Endothelial cell of umbilical vein (primary cell): ENCODE data around the gene GNAZ. TPM values are rescaled to one million over a fixed set of nuclear protein-coding genes. Genes with fewer than 3 reads are reported as not detected.

ENCODE experiments used
- BruUV-seq: library from RNA; stranded (reverse); fragments of 400-500 nt; replicated peaks from 2 replicates; lab custom pipeline; 2021; lab: Mats Ljungman, UMichigan
- CTCF ChIA-PET: fragments of 300-600, 350-600 bp; sonication (Branson Sonifier 250); formaldehyde crosslinking; loops from one replicate; lab custom pipeline; 2021; ENCODE audit warnings: antibody characterized with exemption, inconsistent platforms; lab: Charles Lee
- POLR2A ChIA-PET: fragments of 300-600, 350-600 bp; sonication (Branson Sonifier 250); formaldehyde crosslinking; loops from one replicate; lab custom pipeline; 2021; ENCODE audit warnings: antibody characterized with exemption, inconsistent platforms; lab: Charles Lee
- DNase-seq: peaks from one replicate; pipeline ENCODE4 v3.0.0-alpha.2; 2011; ENCODE audit warnings: low read depth, low spot score
- FAIRE-seq: peaks from 2 replicates; lab custom pipeline; 2011; peaks lifted over from hg19 to GRCh38; lab: Jason Lieb, UNC
- H2AFZ ChIP-seq: 2 replicates; pipeline ENCODE4 v1.6.0; 2012; ENCODE audit warnings: low read depth, low read length, control low read depth, inconsistent platforms
- H3K27ac ChIP-seq: 2 replicates; pipeline ENCODE4 v1.5.1; 2011; ENCODE audit warnings: low read depth, mild to moderate bottlenecking, control low read depth, low read length, moderate library complexity; ENCODE audit not compliant: insufficient read depth
- H3K27me3 ChIP-seq, 2 experiments: 2 replicates each; pipeline versions ENCODE4 v1.6.0 to v1.6.1; 2011; ENCODE audit warnings: low read length in 2 of 2, mixed read lengths in 1 of 2; ENCODE audit not compliant: control insufficient read depth in 2 of 2, insufficient read depth in 2 of 2
- H3K36me3 ChIP-seq, 2 experiments: 2 replicates in 1 of 2; 3 replicates in 1 of 2; pipeline ENCODE4 v1.5.1; 2011; ENCODE audit warnings: low read length in 2 of 2, mild to moderate bottlenecking in 1 of 2, moderate library complexity in 1 of 2; ENCODE audit not compliant: control insufficient read depth in 2 of 2, insufficient read depth in 2 of 2; ENCODE audit errors: extremely low read depth in 1 of 2
- H3K4me1 ChIP-seq: 3 replicates; pipeline ENCODE4 v1.5.1; 2011; ENCODE audit warnings: mild to moderate bottlenecking, low read length; ENCODE audit not compliant: control insufficient read depth, insufficient read depth; ENCODE audit errors: extremely low read depth
- H3K4me2 ChIP-seq: 2 replicates; pipeline ENCODE4 v1.6.1; 2011; ENCODE audit warnings: low read length, control low read depth, mixed read lengths; ENCODE audit not compliant: insufficient read depth
- H3K4me3 ChIP-seq, 3 experiments: fragments of 200-600 bp in 1 of 3; sonication (generic), shearing (Covaris generic) in 1 of 3; replicated peaks in 1 of 3; 2 replicates each; pipeline ENCODE4 v1.5.1; 2011 to 2016; ENCODE audit warnings: control low read depth in 3 of 3, low read length in 3 of 3, mild to moderate bottlenecking in 2 of 3, inconsistent platforms in 1 of 3, low read depth in 1 of 3, moderate library complexity in 1 of 3; ENCODE audit not compliant: insufficient read depth in 1 of 3
- H3K79me2 ChIP-seq: 2 replicates; pipeline ENCODE4 v1.6.0; 2012; ENCODE audit warnings: low read length, inconsistent platforms; ENCODE audit not compliant: control insufficient read depth, insufficient read depth
- H3K9ac ChIP-seq: replicated peaks from 2 replicates; pipeline ENCODE3; 2011; ENCODE audit warnings: low read length, control low read depth; ENCODE audit not compliant: insufficient read depth; ENCODE audit errors: extremely low read depth
- H3K9me1 ChIP-seq: replicated peaks from 3 replicates; pipeline ENCODE4 v1.6.0; 2011; ENCODE audit warnings: mild to moderate bottlenecking, low read length; ENCODE audit not compliant: control insufficient read depth, insufficient read depth; ENCODE audit errors: extremely low read depth
- H3K9me3 ChIP-seq: replicated peaks from 2 replicates; pipeline ENCODE4 v1.5.1; 2012; ENCODE audit warnings: low read length, inconsistent platforms; ENCODE audit not compliant: control insufficient read depth, insufficient read depth
- H4K20me1 ChIP-seq: replicated peaks from 2 replicates; pipeline ENCODE3; 2011; ENCODE audit warnings: mild to moderate bottlenecking, low read length; ENCODE audit not compliant: control insufficient read depth, insufficient read depth; ENCODE audit errors: extremely low read depth
- EZH2 ChIP-seq: IDR thresholded peaks from 2 replicates; pipeline ENCODE4 v1.6.1; 2012; ENCODE audit warnings: borderline replicate concordance, low read depth, mild to moderate bottlenecking, moderate library complexity, low read length, inconsistent platforms; ENCODE audit not compliant: severe bottlenecking
- FOS ChIP-seq: IDR thresholded peaks from 2 replicates; pipeline ENCODE4 v1.6.1; 2011; ENCODE audit warnings: mild to moderate bottlenecking, low read length, moderate library complexity, borderline replicate concordance; ENCODE audit not compliant: insufficient read depth
- GATA2 ChIP-seq: IDR thresholded peaks from 2 replicates; pipeline ENCODE4 v1.7.0; 2011; ENCODE audit warnings: low read depth, mild to moderate bottlenecking, moderate library complexity, mixed read lengths, low read length; ENCODE audit not compliant: insufficient read length, insufficient read depth
- JUN ChIP-seq: IDR thresholded peaks from 2 replicates; pipeline ENCODE4 v1.6.1; 2011; ENCODE audit warnings: borderline replicate concordance, low read depth; ENCODE audit not compliant: insufficient read length, insufficient read depth
- POLR2A ChIP-seq: IDR thresholded peaks from 2 replicates; pipeline ENCODE4 v1.6.1; 2012; ENCODE audit warnings: low read depth, mild to moderate bottlenecking, control low read depth, low read length
- POLR2AphosphoS5 ChIP-seq: IDR thresholded peaks from 2 replicates; pipeline ENCODE4 v1.6.1; 2012; ENCODE audit warnings: low read depth, mild to moderate bottlenecking, control low read depth, low read length, moderate library complexity; ENCODE audit not compliant: insufficient read depth
- dilution Hi-C: fragments of 300-500 bp; cut with MboI; formaldehyde crosslinking; loops from one replicate; pipeline ENCODE4 v1.15.0; 2019; ENCODE audit warnings: low sequenced_read_pairs; ENCODE audit not compliant: extremely low pct_ligation_motif_present
- intact Hi-C: fragments of 100-400 bp; cut with micrococcal nuclease; formaldehyde crosslinking; loops from one replicate; pipeline ENCODE4 v1.10.0; 2022
- polyA plus RNA-seq, 4 experiments: library from polyadenylated mRNA; depleted of rRNA in 3 of 4; stranded (reverse) in 3 of 4; unstranded in 1 of 4; fragments of >200 nt; gene quantifications; 2 replicates each; pipeline versions ENCODE4 v1.2.1 to v1.2.3, GENCODE V29; 2011 to 2012; ENCODE audit warnings: missing spikeins in 1 of 4
- total RNA-seq: library from RNA; stranded (reverse); gene quantifications from 2 replicates; pipeline ENCODE4 v1.2.3, GENCODE V29; 2021
- TF ChIP-seq, protein P1 (sequence below): IDR thresholded peaks from 2 replicates; pipeline ENCODE4 v1.6.1; 2011; ENCODE audit not compliant: insufficient read depth, insufficient read length
- TF ChIP-seq, protein P2 (sequence below), 2 donors: IDR thresholded peaks; 1 replicate in 1 of 2; 2 replicates in 1 of 2; pipeline ENCODE4 v1.5.1; 2011; ENCODE audit warnings: low read length in 2 of 2, mild to moderate bottlenecking in 2 of 2, moderate library complexity in 2 of 2, control low read depth in 1 of 2, inconsistent platforms in 1 of 2, low read depth in 1 of 2; ENCODE audit not compliant: insufficient read depth in 1 of 2; ENCODE audit errors: extremely low read depth in 1 of 2

The GNAZ gene
- total and polyA plus RNA-seq, 2 donors (not counting 3 experiments of a cell fraction or from before 2014, with no cell fraction given): 0.44 to 0.86 TPM

DNA sequence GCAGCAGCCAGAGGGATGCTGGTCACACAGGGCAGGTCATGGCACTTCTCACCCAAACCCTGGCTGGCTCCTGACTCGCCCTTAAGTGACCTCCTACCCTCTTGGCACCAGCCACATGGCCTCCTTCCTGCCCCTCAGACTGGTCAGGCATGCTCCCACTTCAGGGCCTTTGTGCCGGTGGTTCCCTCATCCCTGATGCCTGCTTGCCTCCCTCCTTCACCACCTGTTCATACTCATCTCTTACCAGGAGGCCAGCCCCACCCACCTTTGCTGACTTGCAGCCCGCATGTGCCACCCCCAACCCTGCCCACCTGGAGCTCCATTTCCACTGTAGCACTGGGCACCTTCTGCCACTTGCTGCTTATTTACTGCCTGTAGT is 20.1 kb downstream of the GNAZ start:
- H3K79me2 ChIP-seq: no peaks in the 10 kb centered on the region
- H3K9me3 ChIP-seq: no peaks in the 10 kb centered on the region
- H3K27me3 ChIP-seq: no peaks in the 10 kb centered on the region
- DNase-seq: no peak
- ChIA-PET CTCF (no interaction called here), POLR2A (no interaction called here)
- H3K36me3 ChIP-seq: no peaks in the 10 kb centered on the region
- dilution Hi-C loops (no loop called here), intact Hi-C loops (no loop called here)
- BruUV-seq: no TSS peak
- H3K4me3 ChIP-seq: no peak overlapping the region
- no peaks in the 10 kb centered on the region for H3K9me1 ChIP-seq
- no peak for TF ChIP-seq JUN
- TF ChIP-seq, protein P1, sequence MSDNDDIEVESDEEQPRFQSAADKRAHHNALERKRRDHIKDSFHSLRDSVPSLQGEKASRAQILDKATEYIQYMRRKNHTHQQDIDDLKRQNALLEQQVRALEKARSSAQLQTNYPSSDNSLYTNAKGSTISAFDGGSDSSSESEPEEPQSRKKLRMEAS: no peak
- TF ChIP-seq, protein P2, sequence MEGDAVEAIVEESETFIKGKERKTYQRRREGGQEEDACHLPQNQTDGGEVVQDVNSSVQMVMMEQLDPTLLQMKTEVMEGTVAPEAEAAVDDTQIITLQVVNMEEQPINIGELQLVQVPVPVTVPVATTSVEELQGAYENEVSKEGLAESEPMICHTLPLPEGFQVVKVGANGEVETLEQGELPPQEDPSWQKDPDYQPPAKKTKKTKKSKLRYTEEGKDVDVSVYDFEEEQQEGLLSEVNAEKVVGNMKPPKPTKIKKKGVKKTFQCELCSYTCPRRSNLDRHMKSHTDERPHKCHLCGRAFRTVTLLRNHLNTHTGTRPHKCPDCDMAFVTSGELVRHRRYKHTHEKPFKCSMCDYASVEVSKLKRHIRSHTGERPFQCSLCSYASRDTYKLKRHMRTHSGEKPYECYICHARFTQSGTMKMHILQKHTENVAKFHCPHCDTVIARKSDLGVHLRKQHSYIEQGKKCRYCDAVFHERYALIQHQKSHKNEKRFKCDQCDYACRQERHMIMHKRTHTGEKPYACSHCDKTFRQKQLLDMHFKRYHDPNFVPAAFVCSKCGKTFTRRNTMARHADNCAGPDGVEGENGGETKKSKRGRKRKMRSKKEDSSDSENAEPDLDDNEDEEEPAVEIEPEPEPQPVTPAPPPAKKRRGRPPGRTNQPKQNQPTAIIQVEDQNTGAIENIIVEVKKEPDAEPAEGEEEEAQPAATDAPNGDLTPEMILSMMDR (IDR thresholded peaks at IDR 0.05; ENCODE audit: extremely low read depth in 1 of 2, insufficient read depth in 1 of 2, low read depth in 1 of 2, low read length in 2 of 2): no peak
- TF ChIP-seq FOS: no peak
- TF ChIP-seq GATA2: no peak
- TF ChIP-seq EZH2: no peak
- no peak for TF ChIP-seq POLR2AphosphoS5
- TF ChIP-seq POLR2A: no peak
- no peaks in the 10 kb centered on the region for H3K4me1 ChIP-seq
- no peaks in the 10 kb centered on the region for H4K20me1 ChIP-seq
- no peak overlapping the region for H2AFZ ChIP-seq
- H3K4me2 ChIP-seq: no peak overlapping the region
- H3K27ac ChIP-seq: no peak overlapping the region
- H3K9ac ChIP-seq: no peak overlapping the region
- FAIRE-seq: no peak
